SU-DHL-6 (cell line): ENCODE measurements around the gene IGSF22.
"Not testable (repeated sequence)": the region's sequence is repeated elsewhere in the genome, so short reads cannot be mapped to it uniquely, and the experiment has no call there.

Experiments
- CTCF ChIP-seq: fragments of 200-600 bp; sonication (generic); IDR thresholded peaks from one replicate; pipeline ENCODE4 v1.5.1; 2017; ENCODE audit warnings: antibody characterized with exemption, mild to moderate bottlenecking, low read length, moderate library complexity; ENCODE audit not compliant: insufficient read depth, poor library complexity, severe bottlenecking
- EZH2phosphoT487 ChIP-seq: fragments of 200-600 bp; sonication (generic), shearing (Covaris generic); conservative IDR thresholded peaks from 2 replicates; pipeline ENCODE4 v1.6.1; 2018; ENCODE audit warnings: mild to moderate bottlenecking, antibody characterized with exemption, low read length, moderate library complexity, mixed read lengths

GRCh38 chr11:18681949-18682348 lies 44.0 kb downstream of the IGSF22 start:
- TF ChIP-seq CTCF, EZH2phosphoT487: not testable (repeated sequence)
